CD4-positive, alpha-beta T cell (primary cell): ENCODE measurements around the gene BCL2L11. TPM values are rescaled to one million over a fixed set of nuclear protein-coding genes. Genes with fewer than 3 reads are reported as not detected.

Experiments
- ATAC-seq: fragments of 200-7000 bp; cut with Tn5 transposase; one replicate; pipeline ENCODE4 v1.10.0; 2022; ENCODE audit warnings: mild to moderate bottlenecking; ENCODE audit not compliant: poor library complexity
- CTCF ChIA-PET: fragments of 350-600 bp; sonication (Branson Sonifier 250); formaldehyde crosslinking; loops from one replicate; lab custom pipeline; 2021; ENCODE audit warnings: antibody characterized with exemption, inconsistent platforms; lab: Charles Lee
- POLR2A ChIA-PET: fragments of 350-600 bp; sonication (Branson Sonifier 250); formaldehyde crosslinking; loops from one replicate; lab custom pipeline; 2021; ENCODE audit warnings: antibody characterized with exemption, inconsistent platforms; lab: Charles Lee
- DNase-seq, 14 experiments: peaks; one replicate each; pipeline ENCODE4 v3.0.0-alpha.2; 2013 to 2020; ENCODE audit warnings: mixed read lengths in 2 of 14
- H3K27ac ChIP-seq, 2 donors: one replicate each; pipeline versions ENCODE4 v1.5.1 to v1.7.0; 2013; ENCODE audit warnings: low read length in 2 of 2, low read depth in 1 of 2, mild to moderate bottlenecking in 1 of 2
- H3K27me3 ChIP-seq, 2 experiments: 1 replicate in 1 of 2; 2 replicates in 1 of 2; pipeline versions ENCODE4 v1.6.1 to v1.7.0; 2013; ENCODE audit warnings: low read length in 2 of 2, control low read depth in 1 of 2, mild to moderate bottlenecking in 1 of 2, moderate library complexity in 1 of 2; ENCODE audit not compliant: insufficient read depth in 2 of 2, control insufficient read depth in 1 of 2
- H3K36me3 ChIP-seq: one replicate; pipeline ENCODE4 v1.6.1; 2013; ENCODE audit warnings: low read length, control low read depth; ENCODE audit not compliant: insufficient read depth
- H3K4me1 ChIP-seq: one replicate; pipeline ENCODE4 v1.6.1; 2013; ENCODE audit warnings: low read length, control low read depth; ENCODE audit not compliant: insufficient read depth
- H3K4me3 ChIP-seq: one replicate; pipeline ENCODE4 v1.5.1; 2013; ENCODE audit warnings: mild to moderate bottlenecking, low read length, moderate library complexity
- H3K9me3 ChIP-seq, 2 experiments: 1 replicate in 1 of 2; 2 replicates in 1 of 2; pipeline versions ENCODE4 v1.6.1 to v1.7.0; 2013; ENCODE audit warnings: low read length in 2 of 2, mild to moderate bottlenecking in 2 of 2, control low read depth in 1 of 2, moderate library complexity in 1 of 2; ENCODE audit not compliant: control insufficient read depth in 1 of 2, insufficient read depth in 1 of 2
- H3K27ac Mint-ChIP-seq: one replicate; pipeline ENCODE4 v1.8.0; 2020; ENCODE audit warnings: mixed read lengths
- H3K27me3 Mint-ChIP-seq: one replicate; pipeline ENCODE4 v1.8.0; 2021; ENCODE audit warnings: mixed read lengths
- H3K36me3 Mint-ChIP-seq: one replicate; pipeline ENCODE4 v1.8.0; 2021; ENCODE audit warnings: low read depth, mixed read lengths
- H3K4me1 Mint-ChIP-seq: one replicate; pipeline ENCODE4 v1.8.0; 2021; ENCODE audit warnings: low read depth, mixed read lengths
- H3K4me3 Mint-ChIP-seq: one replicate; pipeline ENCODE4 v1.8.0; 2020; ENCODE audit warnings: mild to moderate bottlenecking, mixed read lengths
- H3K9me3 Mint-ChIP-seq: one replicate; pipeline ENCODE4 v1.8.0; 2020; ENCODE audit warnings: mixed read lengths
- intact Hi-C, 2 experiments: fragments of 100-400 bp; cut with DNase I in 1 of 2; cut with micrococcal nuclease in 1 of 2; formaldehyde crosslinking; loops; one replicate each; pipeline versions ENCODE4 v1.15.1 to v1.9.0; 2023 to 2025; cut with DNase I, micrococcal nuclease
- total RNA-seq, 174 experiments: library from RNA in 2 of 174; stranded (reverse) in 2 of 174; gene quantifications; one replicate each; pipeline ENCODE4 v1.2.3 and lab custom pipeline; 2021 to 2026
- TF ChIP-seq, protein P1 (sequence below): fragments of 200-600 bp; IDR thresholded peaks from one replicate; pipeline ENCODE4 v1.8.0; 2022; ENCODE audit warnings: antibody characterized with exemption, mild to moderate bottlenecking

Gene BCL2L11
- total RNA-seq, 2 experiments from 2014 or later: 48.6 to 50.1 TPM

DNA sequence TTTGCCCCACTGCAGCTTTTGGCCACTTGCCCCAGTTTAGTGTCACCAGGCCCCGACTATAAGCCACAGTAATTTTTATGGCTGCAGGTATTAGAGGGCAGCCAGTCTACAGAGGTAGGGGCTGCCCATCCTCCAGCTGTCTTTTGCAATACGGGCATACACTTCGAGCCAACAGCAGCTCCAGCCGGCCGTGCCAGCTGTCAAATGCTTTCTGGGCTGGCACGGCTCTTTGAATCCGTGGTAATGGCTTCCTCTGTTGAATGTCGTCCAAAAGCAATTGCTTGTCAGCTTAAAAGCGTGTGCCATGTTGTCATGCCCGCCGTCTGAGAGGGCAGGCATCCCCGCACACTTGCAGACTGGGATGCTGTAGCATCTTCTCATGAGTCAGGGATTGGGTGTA lies 41.3 kb downstream of the BCL2L11 start:
- H3K4me1 Mint-ChIP-seq: peaks cover 52% of the 10 kb centered on the region
- H3K9me3 ChIP-seq: no peaks in the 10 kb centered on the region
- no peak overlapping the region for H3K27ac ChIP-seq
- intact Hi-C loops: no loop called here
- H3K27me3 ChIP-seq: no peaks in the 10 kb centered on the region
- H3K27ac Mint-ChIP-seq: no peak overlapping the region
- no peaks in the 10 kb centered on the region for H3K9me3 Mint-ChIP-seq
- POLR2A ChIA-PET: no interaction called here
- H3K4me1 ChIP-seq: peaks cover 9% of the 10 kb centered on the region
- DNase-seq (no peak), ATAC-seq (no peak)
- no peak overlapping the region for H3K4me3 ChIP-seq
- TF ChIP-seq, protein P1, sequence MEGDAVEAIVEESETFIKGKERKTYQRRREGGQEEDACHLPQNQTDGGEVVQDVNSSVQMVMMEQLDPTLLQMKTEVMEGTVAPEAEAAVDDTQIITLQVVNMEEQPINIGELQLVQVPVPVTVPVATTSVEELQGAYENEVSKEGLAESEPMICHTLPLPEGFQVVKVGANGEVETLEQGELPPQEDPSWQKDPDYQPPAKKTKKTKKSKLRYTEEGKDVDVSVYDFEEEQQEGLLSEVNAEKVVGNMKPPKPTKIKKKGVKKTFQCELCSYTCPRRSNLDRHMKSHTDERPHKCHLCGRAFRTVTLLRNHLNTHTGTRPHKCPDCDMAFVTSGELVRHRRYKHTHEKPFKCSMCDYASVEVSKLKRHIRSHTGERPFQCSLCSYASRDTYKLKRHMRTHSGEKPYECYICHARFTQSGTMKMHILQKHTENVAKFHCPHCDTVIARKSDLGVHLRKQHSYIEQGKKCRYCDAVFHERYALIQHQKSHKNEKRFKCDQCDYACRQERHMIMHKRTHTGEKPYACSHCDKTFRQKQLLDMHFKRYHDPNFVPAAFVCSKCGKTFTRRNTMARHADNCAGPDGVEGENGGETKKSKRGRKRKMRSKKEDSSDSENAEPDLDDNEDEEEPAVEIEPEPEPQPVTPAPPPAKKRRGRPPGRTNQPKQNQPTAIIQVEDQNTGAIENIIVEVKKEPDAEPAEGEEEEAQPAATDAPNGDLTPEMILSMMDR: no peak
- H3K4me3 Mint-ChIP-seq: no peak overlapping the region
- peaks cover 38% of the 10 kb centered on the region for H3K36me3 Mint-ChIP-seq
- no peaks in the 10 kb centered on the region for H3K27me3 Mint-ChIP-seq
- CTCF ChIA-PET: no interaction called here
- H3K36me3 ChIP-seq: peaks cover 21% of the 10 kb centered on the region

DNA sequence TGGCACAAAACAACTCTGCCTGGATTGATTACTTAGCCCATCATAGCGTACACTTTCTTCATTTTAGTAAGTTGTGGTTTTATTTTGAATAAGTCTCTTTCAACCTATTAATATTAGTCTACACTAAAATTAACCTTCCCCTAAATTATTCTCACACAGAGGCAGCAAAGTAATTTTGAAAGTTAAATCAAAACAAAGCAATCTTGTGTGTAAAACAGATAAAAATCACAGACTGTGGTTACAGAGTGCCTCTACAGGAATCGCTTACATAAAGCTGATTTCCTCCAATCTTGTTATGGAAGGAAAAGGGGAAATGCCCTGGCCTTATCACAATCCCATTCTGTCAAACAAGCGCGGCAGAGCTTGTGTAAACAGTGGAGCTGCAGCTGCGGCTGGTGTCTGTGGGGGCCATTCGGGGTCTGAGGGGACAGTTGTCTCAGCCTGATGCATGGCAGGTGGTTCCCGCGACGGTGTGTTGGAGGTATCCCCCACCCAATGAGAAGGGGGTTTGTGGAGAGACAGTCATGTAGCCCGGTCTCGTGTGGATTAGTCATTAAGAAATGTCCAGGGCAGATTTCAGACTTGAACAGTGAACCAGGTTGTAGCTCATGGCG lies 42.1 kb downstream of the BCL2L11 start:
- DNase-seq (peak in 2 of 14 experiments; percentile 38 to 50), ATAC-seq (no peak)
- Histone ChIP-seq H3K27me3 (no peaks in the 10 kb centered on the region), H3K27ac (no peak overlapping the region), H3K4me1 (peaks cover 12% of the 10 kb centered on the region), H3K36me3 (peaks cover 24% of the 10 kb centered on the region), H3K4me3 (no peak overlapping the region), H3K9me3 (no peaks in the 10 kb centered on the region)
- Mint-ChIP-seq H3K27ac (peak overlapping the region; percentile 17), H3K36me3 (peaks cover 41% of the 10 kb centered on the region), H3K27me3 (no peaks in the 10 kb centered on the region), H3K4me3 (peak overlapping the region; percentile 25), H3K4me1 (peaks cover 43% of the 10 kb centered on the region), H3K9me3 (no peaks in the 10 kb centered on the region)
- CTCF ChIA-PET: no interaction called here
- POLR2A ChIA-PET: no interaction called here
- intact Hi-C loops: no loop called here
- TF ChIP-seq, protein P1: no peak

DNA sequence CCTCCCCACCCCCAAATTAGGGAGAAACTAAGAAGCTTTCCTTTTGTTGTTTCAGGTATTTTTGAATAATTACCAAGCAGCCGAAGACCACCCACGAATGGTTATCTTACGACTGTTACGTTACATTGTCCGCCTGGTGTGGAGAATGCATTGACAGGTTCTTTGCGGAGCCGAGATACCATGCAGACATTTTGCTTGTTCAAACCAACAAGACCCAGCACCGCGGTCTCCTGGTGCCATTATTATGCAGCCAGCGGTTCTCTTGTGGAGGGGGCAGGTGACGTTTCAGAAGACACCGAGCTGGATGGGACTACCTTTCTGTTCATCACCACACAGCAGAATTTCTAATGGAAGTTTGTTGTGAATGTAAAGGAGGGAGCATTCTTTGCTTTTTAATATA lies 43.4 kb downstream of the BCL2L11 start:
- Histone ChIP-seq H3K27me3 (no peaks in the 10 kb centered on the region), H3K4me3 (no peak overlapping the region), H3K4me1 (peaks cover 14% of the 10 kb centered on the region), H3K9me3 (no peaks in the 10 kb centered on the region), H3K27ac (no peak overlapping the region), H3K36me3 (peaks cover 24% of the 10 kb centered on the region)
- ATAC-seq (no peak), DNase-seq (no peak)
- Mint-ChIP-seq H3K36me3 (peaks cover 41% of the 10 kb centered on the region), H3K27me3 (no peaks in the 10 kb centered on the region), H3K4me1 (peaks cover 33% of the 10 kb centered on the region), H3K27ac (no peak overlapping the region), H3K9me3 (no peaks in the 10 kb centered on the region), H3K4me3 (no peak overlapping the region)
- intact Hi-C loops: no loop called here
- TF ChIP-seq, protein P1: no peak
- ChIA-PET POLR2A (no interaction called here), CTCF (no interaction called here)
